Loucy (cell line): Measurements from ENCODE around the gene ACER2.

Experiments
- EZH2phosphoT487 ChIP-seq: fragments of 200-600 bp; IDR thresholded peaks from 2 replicates; pipeline ENCODE4 v1.6.1; 2018; ENCODE audit warnings: antibody characterized with exemption, mild to moderate bottlenecking, moderate library complexity, borderline replicate concordance
- TF ChIP-seq, protein P1 (sequence below): fragments of 200-600 bp; sonication (generic); conservative IDR thresholded peaks from 2 replicates; pipeline ENCODE4 v1.5.1; 2014; ENCODE audit warnings: mild to moderate bottlenecking, antibody characterized with exemption, low read length

DNA sequence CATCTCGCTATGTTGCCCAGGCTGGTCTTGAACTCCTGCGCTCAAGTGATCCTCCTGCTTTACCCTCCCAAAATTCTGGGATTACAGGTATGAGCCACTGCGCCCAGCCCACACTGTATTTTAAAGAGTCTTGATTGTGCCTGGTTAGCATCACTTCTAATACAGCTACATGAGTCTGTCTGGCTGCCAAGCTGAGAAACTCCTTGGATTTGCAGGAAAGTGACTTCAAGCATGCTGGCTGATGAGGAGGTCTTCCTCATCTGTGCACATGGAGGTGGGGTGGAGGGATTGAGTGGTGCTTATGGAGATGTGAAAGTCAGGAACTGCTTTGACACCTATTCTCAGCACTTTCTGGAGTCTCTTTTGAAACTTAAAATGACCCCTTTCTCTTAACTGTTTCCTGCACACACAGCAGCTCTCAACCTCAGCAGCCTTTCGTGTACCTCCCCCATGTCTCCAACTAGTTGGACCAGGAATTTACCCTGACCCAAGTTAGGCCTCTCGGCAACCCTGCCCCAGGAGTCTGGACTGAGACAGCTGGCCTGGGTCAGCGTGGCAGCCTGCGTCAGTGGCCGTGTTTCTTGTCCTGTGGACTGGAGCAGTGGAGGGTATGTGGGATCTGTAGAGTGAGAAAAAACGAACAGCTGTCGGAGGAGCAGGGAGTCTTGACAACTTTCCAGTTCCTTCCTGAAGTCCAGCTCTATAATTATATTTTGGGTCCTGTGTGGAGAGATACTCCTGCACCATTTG lies 72.5 kb downstream of the ACER2 start:
- TF ChIP-seq, protein P1, sequence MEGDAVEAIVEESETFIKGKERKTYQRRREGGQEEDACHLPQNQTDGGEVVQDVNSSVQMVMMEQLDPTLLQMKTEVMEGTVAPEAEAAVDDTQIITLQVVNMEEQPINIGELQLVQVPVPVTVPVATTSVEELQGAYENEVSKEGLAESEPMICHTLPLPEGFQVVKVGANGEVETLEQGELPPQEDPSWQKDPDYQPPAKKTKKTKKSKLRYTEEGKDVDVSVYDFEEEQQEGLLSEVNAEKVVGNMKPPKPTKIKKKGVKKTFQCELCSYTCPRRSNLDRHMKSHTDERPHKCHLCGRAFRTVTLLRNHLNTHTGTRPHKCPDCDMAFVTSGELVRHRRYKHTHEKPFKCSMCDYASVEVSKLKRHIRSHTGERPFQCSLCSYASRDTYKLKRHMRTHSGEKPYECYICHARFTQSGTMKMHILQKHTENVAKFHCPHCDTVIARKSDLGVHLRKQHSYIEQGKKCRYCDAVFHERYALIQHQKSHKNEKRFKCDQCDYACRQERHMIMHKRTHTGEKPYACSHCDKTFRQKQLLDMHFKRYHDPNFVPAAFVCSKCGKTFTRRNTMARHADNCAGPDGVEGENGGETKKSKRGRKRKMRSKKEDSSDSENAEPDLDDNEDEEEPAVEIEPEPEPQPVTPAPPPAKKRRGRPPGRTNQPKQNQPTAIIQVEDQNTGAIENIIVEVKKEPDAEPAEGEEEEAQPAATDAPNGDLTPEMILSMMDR, result no peak
- TF ChIP-seq EZH2phosphoT487, result no peak
